Esophagus squamous epithelium (tissue), 5 donors: Measurements from ENCODE around the gene AVEN. TPM values are rescaled to one million over a fixed set of nuclear protein-coding genes. Genes with fewer than 3 reads are reported as not detected.

Source experiments
- DNase-seq: peaks from one replicate; lab custom pipeline; 2025; lab: John Stamatoyannopoulos, UW
- H3K27ac ChIP-seq, 4 donors: fragments of 200-600 bp; sonication (generic); one replicate each; pipeline ENCODE4 v1.5.1; 2016 to 2019; ENCODE audit warnings: mild to moderate bottlenecking in 1 of 4
- H3K27me3 ChIP-seq, 4 donors: fragments of 200-600 bp; sonication (generic); 1 replicate in 3 of 4; 2 replicates in 1 of 4; pipeline versions ENCODE4 v1.5.1 to v1.6.0; 2017 to 2021; ENCODE audit warnings: antibody characterized with exemption in 1 of 4
- H3K36me3 ChIP-seq, 3 donors: fragments of 200-600 bp; sonication (generic); one replicate each; pipeline ENCODE4 v1.5.1; 2016 to 2019
- H3K4me1 ChIP-seq, 3 donors: fragments of 200-600 bp; sonication (generic); one replicate each; pipeline ENCODE4 v1.5.1; 2017 to 2019
- H3K4me3 ChIP-seq, 4 donors: fragments of 200-600 bp; sonication (generic); 1 replicate in 3 of 4; 2 replicates in 1 of 4; pipeline ENCODE4 v1.5.1; 2016 to 2019; ENCODE audit warnings: mild to moderate bottlenecking in 2 of 4, moderate library complexity in 1 of 4
- H3K9me3 ChIP-seq, 3 donors: fragments of 200-600 bp; sonication (generic); one replicate each; pipeline ENCODE4 v1.5.1; 2016 to 2019
- POLR2A ChIP-seq, 4 donors: fragments of 450-650 bp; IDR thresholded peaks; one replicate each; pipeline ENCODE4 v1.6.1; 2017; ENCODE audit warnings: antibody characterized with exemption in 4 of 4, mild to moderate bottlenecking in 4 of 4, moderate library complexity in 3 of 4
- WGBS, 2 donors: methylation state at CpG; one replicate each; pipeline ENCODE4 v1.1.5; 2018; 5-methylcytosine and 5-hydroxymethylcytosine counted together
- intact Hi-C: fragments of 100-400 bp; cut with DNase I; formaldehyde crosslinking; loops from one replicate; pipeline ENCODE4 v1.15.0; 2022
- total RNA-seq, 4 donors: library from RNA; depleted of rRNA; stranded (reverse); fragments of >200 nt; gene quantifications; one replicate each; pipeline ENCODE4 v1.1.0, GENCODE V29; 2016
- TF ChIP-seq, protein P1 (sequence below), 6 experiments: fragments of 450-650 bp in 4 of 6; fragments of 200-600 bp in 2 of 6; sonication (generic) in 2 of 6; IDR thresholded peaks; one replicate each; pipeline ENCODE4 v1.5.1; 2016 to 2019; ENCODE audit warnings: antibody characterized with exemption in 6 of 6, mild to moderate bottlenecking in 4 of 6, moderate library complexity in 4 of 6
- donor health status: DM: yes; HTN: yes; CAD: no.

Gene AVEN
- total RNA-seq, 4 donors from 2014 or later = 9.9 to 17.5 (median 16.5) TPM

DNA sequence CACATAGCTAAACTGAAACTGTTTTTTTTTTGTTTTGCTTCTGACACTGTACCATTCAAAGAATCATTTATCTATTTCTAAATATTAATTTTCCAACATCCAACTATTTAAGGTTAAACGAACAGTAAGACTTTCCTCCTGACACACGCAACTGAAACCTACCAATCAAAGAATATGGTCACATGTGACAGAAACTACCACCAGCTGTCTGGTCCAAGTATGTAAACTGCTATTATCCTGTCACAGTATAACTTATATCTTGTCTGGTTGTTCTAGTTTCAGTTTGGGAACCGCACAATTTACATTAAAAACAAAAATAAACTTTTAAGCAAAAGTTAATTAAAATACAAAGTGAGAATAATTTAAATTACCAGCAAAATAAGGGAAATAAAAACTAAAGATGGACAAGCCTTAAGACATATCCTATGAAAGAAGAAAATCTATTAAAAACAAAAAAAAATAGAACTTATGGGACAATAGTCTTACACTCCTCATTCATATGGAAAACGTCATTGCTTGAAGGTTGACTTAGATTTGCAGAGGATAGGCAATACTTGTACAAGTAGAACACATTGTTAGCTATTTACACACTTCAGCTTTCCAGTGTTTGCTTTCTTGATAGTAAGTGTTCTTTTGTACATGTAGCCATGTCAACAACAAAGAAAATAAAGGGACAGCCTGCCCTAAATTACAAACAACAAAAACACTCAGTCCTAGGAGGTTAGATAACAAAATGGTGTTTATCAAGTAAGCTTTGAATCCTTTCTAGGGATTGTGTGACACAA lies 97.5 kb downstream of the AVEN start:
- no peak overlapping the region for H3K27ac ChIP-seq
- DNase-seq = no peak
- peaks cover 0 to 4% (median 0%) of the 10 kb centered on the region in 3 donors for H3K36me3 ChIP-seq
- no peak overlapping the region for H3K4me3 ChIP-seq
- H3K9me3 ChIP-seq = no peaks in the 10 kb centered on the region
- 62 to 80% methylated on average over 4 of the region's 4 CpGs for WGBS, 2 donors
- intact Hi-C loops = no loop called here
- no peaks in the 10 kb centered on the region for H3K4me1 ChIP-seq
- no peaks in the 10 kb centered on the region for H3K27me3 ChIP-seq
- no peak for TF ChIP-seq POLR2A (IDR thresholded peaks at IDR 0.05)
- TF ChIP-seq, protein P1, sequence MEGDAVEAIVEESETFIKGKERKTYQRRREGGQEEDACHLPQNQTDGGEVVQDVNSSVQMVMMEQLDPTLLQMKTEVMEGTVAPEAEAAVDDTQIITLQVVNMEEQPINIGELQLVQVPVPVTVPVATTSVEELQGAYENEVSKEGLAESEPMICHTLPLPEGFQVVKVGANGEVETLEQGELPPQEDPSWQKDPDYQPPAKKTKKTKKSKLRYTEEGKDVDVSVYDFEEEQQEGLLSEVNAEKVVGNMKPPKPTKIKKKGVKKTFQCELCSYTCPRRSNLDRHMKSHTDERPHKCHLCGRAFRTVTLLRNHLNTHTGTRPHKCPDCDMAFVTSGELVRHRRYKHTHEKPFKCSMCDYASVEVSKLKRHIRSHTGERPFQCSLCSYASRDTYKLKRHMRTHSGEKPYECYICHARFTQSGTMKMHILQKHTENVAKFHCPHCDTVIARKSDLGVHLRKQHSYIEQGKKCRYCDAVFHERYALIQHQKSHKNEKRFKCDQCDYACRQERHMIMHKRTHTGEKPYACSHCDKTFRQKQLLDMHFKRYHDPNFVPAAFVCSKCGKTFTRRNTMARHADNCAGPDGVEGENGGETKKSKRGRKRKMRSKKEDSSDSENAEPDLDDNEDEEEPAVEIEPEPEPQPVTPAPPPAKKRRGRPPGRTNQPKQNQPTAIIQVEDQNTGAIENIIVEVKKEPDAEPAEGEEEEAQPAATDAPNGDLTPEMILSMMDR (IDR thresholded peaks at IDR 0.05) = no peak

DNA sequence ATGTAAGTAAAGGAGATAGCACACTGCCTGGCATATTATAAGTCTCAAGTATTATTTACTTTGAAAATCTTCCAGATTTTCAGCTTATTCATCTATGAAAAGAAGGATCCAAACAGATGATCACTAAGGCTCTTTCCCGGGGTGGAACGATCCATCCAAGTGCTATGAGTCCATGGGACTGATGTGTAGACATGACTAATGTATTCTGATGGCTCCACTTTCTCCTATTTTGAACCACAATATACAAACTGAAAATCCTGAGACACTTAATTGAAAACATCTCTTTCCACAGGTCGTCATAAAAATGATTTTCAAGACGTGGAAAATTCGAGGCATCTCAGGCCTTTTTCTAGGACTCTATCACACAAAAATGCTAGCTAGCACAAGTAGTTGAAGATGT lies 104.1 kb downstream of the AVEN start:
- Histone ChIP-seq H3K4me3 (no peak overlapping the region), H3K9me3 (no peaks in the 10 kb centered on the region), H3K4me1 (no peaks in the 10 kb centered on the region), H3K27me3 (no peaks in the 10 kb centered on the region), H3K36me3 (no peaks in the 10 kb centered on the region), H3K27ac (no peak overlapping the region)
- 72 to 75% methylated on average over 5 of the region's 5 CpGs for WGBS, 2 donors
- intact Hi-C loops = no loop called here
- no peak for TF ChIP-seq POLR2A (IDR thresholded peaks at IDR 0.05)
- TF ChIP-seq, protein P1 (IDR thresholded peaks at IDR 0.05) = no peak
- no peak for DNase-seq

DNA sequence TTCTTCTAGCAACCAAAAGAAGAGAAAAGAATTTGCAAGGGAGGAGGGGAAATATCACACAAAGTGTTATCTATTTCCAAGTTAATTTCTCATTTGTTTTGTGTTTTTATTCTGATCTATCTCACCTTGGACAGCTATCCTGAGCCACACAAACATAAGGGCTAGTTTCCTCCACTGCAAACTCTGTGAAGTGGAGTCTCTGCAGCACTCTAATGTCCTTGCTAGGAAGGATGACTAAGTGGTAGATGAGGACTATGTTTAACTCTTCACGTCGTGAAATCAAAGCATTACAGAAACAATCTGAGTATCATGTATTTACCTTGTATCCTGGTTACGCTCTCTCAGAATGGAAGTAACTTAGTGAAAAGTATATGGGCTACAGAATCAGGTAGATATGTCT lies 104.6 kb downstream of the AVEN start:
- Histone ChIP-seq H3K27ac (no peak overlapping the region), H3K9me3 (no peaks in the 10 kb centered on the region), H3K36me3 (no peaks in the 10 kb centered on the region), H3K4me1 (no peaks in the 10 kb centered on the region), H3K27me3 (no peaks in the 10 kb centered on the region), H3K4me3 (no peak overlapping the region)
- no peak for TF ChIP-seq POLR2A (IDR thresholded peaks at IDR 0.05)
- TF ChIP-seq, protein P1 (IDR thresholded peaks at IDR 0.05) = no peak
- WGBS, 2 donors = 66 to 68% methylated on average over 3 of the region's 3 CpGs
- intact Hi-C loops = no loop called here
- no peak for DNase-seq

DNA sequence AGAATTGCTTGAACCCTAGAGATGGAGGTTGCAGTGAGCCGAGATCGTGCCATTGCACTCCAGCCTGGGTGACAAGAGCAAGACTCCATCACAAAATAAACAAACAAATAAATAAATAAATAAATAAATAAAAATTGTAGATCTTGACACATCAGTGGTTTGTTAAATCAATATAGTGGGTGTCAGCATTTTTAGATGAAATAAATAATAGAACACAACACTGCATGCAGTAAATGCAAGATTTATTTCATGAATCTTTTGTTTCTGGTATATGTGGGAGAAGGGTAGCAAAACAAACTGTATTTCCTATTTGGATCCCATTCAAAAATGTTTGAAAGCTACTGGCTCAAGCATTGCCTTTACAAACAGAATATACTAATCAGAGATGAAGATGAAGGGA lies 106.3 kb downstream of the AVEN start:
- Histone ChIP-seq H3K36me3 (no peaks in the 10 kb centered on the region), H3K4me1 (no peaks in the 10 kb centered on the region), H3K27ac (no peak overlapping the region), H3K4me3 (no peak overlapping the region), H3K27me3 (no peaks in the 10 kb centered on the region), H3K9me3 (no peaks in the 10 kb centered on the region)
- no peak for TF ChIP-seq POLR2A (IDR thresholded peaks at IDR 0.05)
- TF ChIP-seq, protein P1 (IDR thresholded peaks at IDR 0.05) = no peak
- intact Hi-C loops = no loop called here
- DNase-seq = no peak
- WGBS, 2 donors = 88 to 93% methylated on average over 2 of the region's 2 CpGs

GRCh38 chr15:33926260-33926659 lies 112.7 kb downstream of the AVEN start:
- no peaks in the 10 kb centered on the region for H3K36me3 ChIP-seq
- intact Hi-C loops = no loop called here
- H3K27me3 ChIP-seq = no peaks in the 10 kb centered on the region
- H3K27ac ChIP-seq = no peak overlapping the region
- no peaks in the 10 kb centered on the region for H3K9me3 ChIP-seq
- WGBS, 2 donors = 64 to 87% methylated on average over 4 of the region's 4 CpGs
- H3K4me1 ChIP-seq = no peaks in the 10 kb centered on the region
- no peak for DNase-seq
- no peak overlapping the region for H3K4me3 ChIP-seq
- no peak for TF ChIP-seq POLR2A (IDR thresholded peaks at IDR 0.05)
- TF ChIP-seq, protein P1 (IDR thresholded peaks at IDR 0.05) = no peak
